GM12875 (cell line): ENCODE results near the gene MMP11.
A peak's percentile ranks its signal among the peaks of the same experiment; 100 is the strongest.
"Not testable (repeated sequence)": the region's sequence is repeated elsewhere in the genome, so short reads cannot be mapped to it uniquely, and the experiment has no call there.

Source experiments
- H3K4me3 ChIP-seq: one replicate; pipeline ENCODE4 v1.5.1; 2011; ENCODE audit warnings: low read depth, low read length, control low read depth
- CTCF ChIP-seq: IDR thresholded peaks from 2 replicates; pipeline ENCODE4 v1.5.1; 2011; ENCODE audit warnings: low read depth, mild to moderate bottlenecking, control low read depth, inconsistent platforms, low read length, moderate library complexity, borderline replicate concordance; ENCODE audit not compliant: insufficient read depth

MMP11 gene

DNA sequence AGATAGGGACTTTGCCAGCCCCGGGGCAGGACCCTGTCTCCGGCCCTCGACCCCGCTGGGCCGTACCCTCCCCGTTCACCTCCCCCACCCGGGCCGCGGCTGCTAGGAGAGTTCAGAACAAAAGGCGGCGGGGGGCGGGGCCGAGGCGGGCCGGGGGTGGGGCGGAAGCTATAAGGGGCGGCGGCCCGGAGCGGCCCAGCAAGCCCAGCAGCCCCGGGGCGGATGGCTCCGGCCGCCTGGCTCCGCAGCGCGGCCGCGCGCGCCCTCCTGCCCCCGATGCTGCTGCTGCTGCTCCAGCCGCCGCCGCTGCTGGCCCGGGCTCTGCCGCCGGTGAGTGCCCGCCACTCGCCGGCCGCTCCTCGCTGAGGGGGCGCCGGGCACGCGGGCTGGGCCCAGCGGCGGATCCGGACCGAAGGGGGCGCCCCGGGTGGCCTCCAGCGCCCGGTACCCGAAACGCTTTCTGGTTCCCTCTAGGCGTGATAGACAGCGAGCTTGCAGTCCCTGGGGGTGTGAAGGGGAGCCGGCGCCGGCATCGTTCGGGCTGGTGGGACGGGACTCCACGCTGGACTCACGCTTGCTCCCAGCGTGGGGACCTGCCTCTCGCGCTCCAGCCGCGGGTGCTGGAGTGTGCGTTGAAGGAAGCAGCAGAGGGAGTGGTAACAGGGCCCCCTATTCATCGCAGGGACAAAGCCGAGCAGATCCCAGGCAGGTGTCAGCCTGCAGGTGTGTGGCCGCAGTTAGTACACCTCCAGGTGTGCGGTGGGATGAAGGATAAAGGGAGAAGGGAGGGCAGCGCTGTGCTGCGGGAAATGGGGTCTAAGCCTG lies at the start of gene MMP11:
Gene MMP11, plus strand, starts transcription at position 201 of the 825 bp plus-strand sequence. Its CDS starts 22 bp downstream, at position 223.
- 0 out of 2 replicates have a peak, but pooled peaks have one; percentile 13 for TF ChIP-seq CTCF
- peak within 1 kb of the TSS; percentile 28 for H3K4me3 ChIP-seq

DNA sequence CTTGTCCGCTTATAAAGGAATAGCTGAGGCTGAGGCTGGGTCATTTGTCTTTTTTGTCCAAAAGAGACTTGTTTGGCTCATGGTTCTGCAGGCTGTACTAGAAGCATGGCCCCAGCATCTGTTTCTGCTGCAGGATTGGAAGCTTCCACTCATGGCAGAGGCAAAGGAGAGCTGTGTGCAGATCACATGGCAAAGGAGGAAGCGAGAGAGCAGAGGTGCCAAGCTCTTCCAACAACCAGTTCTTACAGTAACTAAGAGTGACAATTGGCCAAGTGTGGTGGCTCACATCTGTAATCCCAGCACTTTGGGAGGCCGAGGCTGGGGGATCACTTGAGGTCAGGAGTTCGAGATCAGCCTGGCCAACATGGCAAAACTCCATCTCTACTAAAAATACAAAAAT lies 44.5 kb upstream of the MMP11 start:
- not testable (repeated sequence) for H3K4me3 ChIP-seq

- no peak overlapping the region for H3K4me3 ChIP-seq
- TF ChIP-seq CTCF = no peak
These were observed 35.0 kb upstream of the MMP11 start for GRCh38 chr22:23737696-23738095.

DNA sequence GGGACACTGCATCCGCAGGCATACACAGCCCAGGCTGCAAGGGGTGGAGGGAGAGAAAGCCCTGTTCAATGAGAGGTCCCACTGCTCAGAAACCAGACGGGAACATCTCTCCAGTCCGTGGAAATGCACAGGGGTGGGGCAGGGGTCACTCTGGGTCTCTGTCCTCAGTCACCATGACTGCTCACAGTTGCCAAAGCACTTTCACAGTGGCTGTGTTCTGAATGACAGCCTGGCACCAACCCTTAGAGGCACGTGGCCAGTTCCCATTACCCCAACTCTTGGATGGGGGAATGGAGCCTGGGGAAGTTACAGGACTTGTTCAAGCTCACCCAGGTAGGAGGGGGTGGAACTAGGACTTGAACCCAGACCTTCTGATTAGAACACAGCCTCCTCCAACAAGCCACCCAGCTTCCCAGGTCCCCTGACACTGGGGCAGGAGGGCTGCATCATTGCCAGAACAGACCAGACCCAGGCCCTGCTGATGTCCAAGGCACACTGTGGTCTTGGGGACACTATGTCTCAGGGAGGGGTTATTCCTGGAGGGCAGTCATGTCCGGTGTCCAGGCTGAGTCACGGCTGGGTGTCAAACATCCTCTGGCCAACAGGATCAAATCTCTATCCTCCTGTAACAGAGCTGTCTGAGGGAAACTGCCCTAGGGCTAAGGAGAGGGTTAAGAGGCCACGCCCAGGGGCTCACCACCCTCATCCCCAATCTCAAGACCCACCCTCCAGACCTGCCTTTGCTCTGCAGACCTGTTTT lies 30.0 kb upstream of the MMP11 start:
- no peak for TF ChIP-seq CTCF
- H3K4me3 ChIP-seq = no peak overlapping the region

- TF ChIP-seq CTCF = no peak
These were observed 29.3 kb upstream of the MMP11 start for GRCh38 chr22:23743303-23743705.

DNA sequence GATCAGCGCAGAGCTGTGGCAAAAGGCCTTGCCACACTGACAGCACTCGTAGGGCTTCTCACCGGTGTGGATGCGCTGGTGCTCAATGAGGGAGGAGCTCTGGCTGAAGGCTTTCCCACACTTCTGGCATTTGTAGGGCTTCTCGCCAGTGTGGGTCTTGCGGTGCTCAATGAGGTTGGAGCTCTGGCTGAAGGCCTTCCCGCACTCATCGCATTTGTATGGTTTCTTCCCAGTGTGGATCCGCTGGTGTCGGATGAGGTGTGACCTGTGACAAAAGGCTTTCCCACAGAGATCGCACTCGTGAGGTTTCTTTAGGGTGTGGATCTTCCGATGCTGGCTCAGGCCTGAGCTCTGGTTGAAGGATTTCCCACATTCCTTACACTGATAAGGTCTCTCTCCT lies 28.6 kb upstream of the MMP11 start:
- H3K4me3 ChIP-seq = no peak overlapping the region
- TF ChIP-seq CTCF = no peak

More at GRCh38 chr22:23743303-23743705, 29.3 kb upstream of the MMP11 start:
- H3K4me3 ChIP-seq = no peak overlapping the region

- no peak for TF ChIP-seq CTCF
- H3K4me3 ChIP-seq = no peak overlapping the region
These were observed 28.2 kb upstream of the MMP11 start for GRCh38 chr22:23744485-23744884.
